ENCODE data around the gene CENPN. TPM values are rescaled to one million over a fixed set of nuclear protein-coding genes. Genes with fewer than 3 reads are reported as not detected.

CENPN gene
- total and polyA plus RNA-seq, 2 of the 13 experiments (the other 11 are each of a cell fraction or from before 2014, with no cell fraction given) = 29.7 to 129 TPM

DNA sequence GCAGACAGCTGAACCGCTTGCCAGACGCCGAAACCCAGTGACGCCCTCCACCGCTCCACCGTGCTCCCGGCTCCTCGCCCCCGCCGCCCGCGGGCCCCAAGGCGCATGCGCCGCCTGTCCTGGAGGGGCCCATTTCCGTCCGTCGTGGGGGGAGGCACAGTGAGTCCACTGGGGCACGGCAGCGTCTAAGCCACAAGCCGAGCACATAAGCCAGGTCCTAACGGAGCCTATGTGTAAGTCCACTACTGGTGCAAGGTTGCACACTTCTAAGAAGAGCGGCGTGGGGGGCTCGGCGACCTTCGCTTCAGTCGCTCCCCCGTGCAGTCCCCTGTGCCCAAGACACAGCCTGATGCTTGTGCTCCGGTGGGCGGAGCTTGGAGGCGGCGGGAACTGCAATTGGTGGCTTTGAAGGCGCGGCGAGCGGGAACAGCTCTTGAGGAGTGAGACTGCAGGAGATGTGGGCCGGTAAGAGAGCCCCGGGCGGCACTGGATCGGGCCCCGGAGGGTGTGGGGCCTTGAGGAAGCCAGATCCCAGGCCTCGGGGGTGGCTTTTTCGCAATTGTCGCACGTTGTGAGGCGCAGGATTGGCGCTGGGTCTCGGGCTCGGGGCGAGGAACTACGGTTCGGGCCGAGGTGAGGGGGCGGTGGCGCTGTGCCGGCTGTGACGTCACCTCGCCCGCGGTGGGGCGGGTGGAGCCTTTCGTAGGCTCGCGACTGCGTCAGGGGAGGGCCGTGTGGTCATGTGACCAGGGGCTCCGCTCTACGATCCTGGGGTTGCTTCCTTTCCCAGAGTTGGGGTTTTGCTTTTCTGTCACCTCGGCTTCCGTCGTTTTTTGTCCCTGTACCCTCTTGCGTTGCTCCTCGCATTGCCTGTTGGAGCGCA is at the start of gene CENPN, which contains the start of gene CMC2 (continued):
- TF ChIP-seq HNRNPLL (IDR thresholded peaks at IDR 0.05; ENCODE audit: low read depth, low read length, poor library complexity, severe bottlenecking) (peak; percentile 67), CCAR2 (optimal IDR thresholded peaks at IDR 0.05; ENCODE audit: low read depth, low read length) (no peak), HOXD1 (CRISPR knock-in tag; IDR thresholded peaks at IDR 0.05) (peak; percentile 79), ZBTB33 (CRISPR knock-in tag; IDR thresholded peaks at IDR 0.05) (no peak; the same call in 1 of the 2 replicates), SSRP1 (CRISPR knock-in tag; IDR thresholded peaks at IDR 0.05) (no peak), ZNF235 (CRISPR knock-in tag; IDR thresholded peaks at IDR 0.05; ENCODE audit: borderline replicate concordance) (peak; percentile 14; the same call in 1 of the 2 replicates), NFKBIZ (CRISPR knock-in tag; IDR thresholded peaks at IDR 0.05) (peak; percentile 39; the same call in 1 of the 2 replicates), CC2D1A (CRISPR knock-in tag; IDR thresholded peaks at IDR 0.05) (no peak), ATF3 (CRISPR knock-in tag; IDR thresholded peaks at IDR 0.05) (peak; percentile 67), SKI (IDR thresholded peaks at IDR 0.05; ENCODE audit: partially characterized antibody) (peak; percentile 23), MATR3 (CRISPR knock-in tag; IDR thresholded peaks at IDR 0.05) (no peak), ZKSCAN5 (CRISPR knock-in tag; IDR thresholded peaks at IDR 0.05) (no peak), ISX (CRISPR knock-in tag; conservative IDR thresholded peaks at IDR 0.05) (peak; percentile 77; the same call in 1 of the 2 replicates), FOXP4 (CRISPR knock-in tag; IDR thresholded peaks at IDR 0.05) (peak; percentile 55; the same call in 1 of the 2 replicates), KDM3A (CRISPR knock-in tag; IDR thresholded peaks at IDR 0.05; ENCODE audit: low read depth) (peak; percentile 21), FIP1L1 (IDR thresholded peaks at IDR 0.05; ENCODE audit: borderline replicate concordance, insufficient read depth, low read depth, low read length) (no peak), BRCA1 (CRISPR knock-in tag; IDR thresholded peaks at IDR 0.05) (peak; percentile 84), NRL (CRISPR knock-in tag; IDR thresholded peaks at IDR 0.05; ENCODE audit: borderline replicate concordance) (peak; percentile 61), MTA3 (CRISPR knock-in tag; IDR thresholded peaks at IDR 0.05) (0 out of 2 replicates have a peak, but pooled peaks have one; percentile 1)
- TF ChIP-seq, protein P1, sequence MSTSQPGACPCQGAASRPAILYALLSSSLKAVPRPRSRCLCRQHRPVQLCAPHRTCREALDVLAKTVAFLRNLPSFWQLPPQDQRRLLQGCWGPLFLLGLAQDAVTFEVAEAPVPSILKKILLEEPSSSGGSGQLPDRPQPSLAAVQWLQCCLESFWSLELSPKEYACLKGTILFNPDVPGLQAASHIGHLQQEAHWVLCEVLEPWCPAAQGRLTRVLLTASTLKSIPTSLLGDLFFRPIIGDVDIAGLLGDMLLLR (CRISPR knock-in tag; IDR thresholded peaks at IDR 0.05) = no peak; the same call in 1 of the 2 replicates
- TF ChIP-seq, protein P2, sequence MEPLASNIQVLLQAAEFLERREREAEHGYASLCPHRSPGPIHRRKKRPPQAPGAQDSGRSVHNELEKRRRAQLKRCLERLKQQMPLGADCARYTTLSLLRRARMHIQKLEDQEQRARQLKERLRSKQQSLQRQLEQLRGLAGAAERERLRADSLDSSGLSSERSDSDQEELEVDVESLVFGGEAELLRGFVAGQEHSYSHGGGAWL (CRISPR knock-in tag; IDR thresholded peaks at IDR 0.05) = peak; percentile 9; the same call in 1 of the 2 replicates
- TF ChIP-seq, protein P3, sequence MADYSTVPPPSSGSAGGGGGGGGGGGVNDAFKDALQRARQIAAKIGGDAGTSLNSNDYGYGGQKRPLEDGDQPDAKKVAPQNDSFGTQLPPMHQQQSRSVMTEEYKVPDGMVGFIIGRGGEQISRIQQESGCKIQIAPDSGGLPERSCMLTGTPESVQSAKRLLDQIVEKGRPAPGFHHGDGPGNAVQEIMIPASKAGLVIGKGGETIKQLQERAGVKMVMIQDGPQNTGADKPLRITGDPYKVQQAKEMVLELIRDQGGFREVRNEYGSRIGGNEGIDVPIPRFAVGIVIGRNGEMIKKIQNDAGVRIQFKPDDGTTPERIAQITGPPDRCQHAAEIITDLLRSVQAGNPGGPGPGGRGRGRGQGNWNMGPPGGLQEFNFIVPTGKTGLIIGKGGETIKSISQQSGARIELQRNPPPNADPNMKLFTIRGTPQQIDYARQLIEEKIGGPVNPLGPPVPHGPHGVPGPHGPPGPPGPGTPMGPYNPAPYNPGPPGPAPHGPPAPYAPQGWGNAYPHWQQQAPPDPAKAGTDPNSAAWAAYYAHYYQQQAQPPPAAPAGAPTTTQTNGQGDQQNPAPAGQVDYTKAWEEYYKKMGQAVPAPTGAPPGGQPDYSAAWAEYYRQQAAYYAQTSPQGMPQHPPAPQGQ (CRISPR knock-in tag; IDR thresholded peaks at IDR 0.05; ENCODE audit: borderline replicate concordance) = peak; percentile 95; the same call in 1 of the 2 replicates

Data from HepG2 (cell line).